ENCODE results near the gene OLFM1.
A peak's percentile ranks its signal among the peaks of the same experiment; 100 is the strongest.
"Not testable (repeated sequence)": the region's sequence is repeated elsewhere in the genome, so short reads cannot be mapped to it uniquely, and the experiment has no call there.

The OLFM1 gene

GRCh38 chr9:135107581-135108235 is 20.2 kb downstream of the OLFM1 start:
- no peak for DNase-seq (ENCODE audit: low spot score)

GRCh38 chr9:135108831-135109510 is 21.5 kb downstream of the OLFM1 start:
- no peak for DNase-seq (ENCODE audit: low spot score)

GRCh38 chr9:135109650-135110049 is 22.2 kb downstream of the OLFM1 start:
- no peak for DNase-seq (ENCODE audit: low spot score)

GRCh38 chr9:135110416-135110815 is 22.9 kb downstream of the OLFM1 start:
- no peak for DNase-seq (ENCODE audit: low spot score)

GRCh38 chr9:135111600-135111999 is 24.1 kb downstream of the OLFM1 start:
- DNase-seq (ENCODE audit: low spot score) = not testable (repeated sequence)

- DNase-seq (ENCODE audit: low spot score) = no peak
These were observed 28.9 kb downstream of the OLFM1 start for GRCh38 chr9:135116371-135116770.

GRCh38 chr9:135116881-135117280 is 29.4 kb downstream of the OLFM1 start:
- no peak for DNase-seq (ENCODE audit: low spot score)

- DNase-seq (ENCODE audit: low spot score) = no peak
These were observed 29.8 kb downstream of the OLFM1 start for GRCh38 chr9:135117281-135117680.

- DNase-seq (ENCODE audit: low spot score) = no peak
These were observed 32.1 kb downstream of the OLFM1 start for GRCh38 chr9:135119496-135120064.

GRCh38 chr9:135120249-135120648 is 32.8 kb downstream of the OLFM1 start:
- no peak for DNase-seq (ENCODE audit: low spot score)

GRCh38 chr9:135122316-135122715 is 34.8 kb downstream of the OLFM1 start:
- DNase-seq (ENCODE audit: low spot score) = no peak

GRCh38 chr9:135123126-135123772 is 35.8 kb downstream of the OLFM1 start:
- DNase-seq (ENCODE audit: low spot score) = no peak

GRCh38 chr9:135123773-135124134 is 36.3 kb downstream of the OLFM1 start:
- DNase-seq (ENCODE audit: low spot score) = no peak

GRCh38 chr9:135126451-135127187 is 39.2 kb downstream of the OLFM1 start:
- peak; percentile 79 for DNase-seq (ENCODE audit: low spot score)

GRCh38 chr9:135127718-135128670 is 40.5 kb downstream of the OLFM1 start:
- DNase-seq (ENCODE audit: low spot score) = no peak

- no peak for DNase-seq (ENCODE audit: low spot score)
These were observed 41.7 kb downstream of the OLFM1 start for GRCh38 chr9:135129137-135129695.

GRCh38 chr9:135130207-135130976 is 42.9 kb downstream of the OLFM1 start:
- no peak for DNase-seq (ENCODE audit: low spot score)

- no peak for DNase-seq (ENCODE audit: low spot score)
These were observed 44.0 kb downstream of the OLFM1 start for GRCh38 chr9:135131488-135131887.

- no peak for DNase-seq (ENCODE audit: low spot score)
These were observed 44.5 kb downstream of the OLFM1 start for GRCh38 chr9:135132008-135132407.

Measured in RKO (cell line).